Measurements from ENCODE around the gene LEP.

LEP gene
- 0 reads per million in 2 donors for total RNA-seq

DNA sequence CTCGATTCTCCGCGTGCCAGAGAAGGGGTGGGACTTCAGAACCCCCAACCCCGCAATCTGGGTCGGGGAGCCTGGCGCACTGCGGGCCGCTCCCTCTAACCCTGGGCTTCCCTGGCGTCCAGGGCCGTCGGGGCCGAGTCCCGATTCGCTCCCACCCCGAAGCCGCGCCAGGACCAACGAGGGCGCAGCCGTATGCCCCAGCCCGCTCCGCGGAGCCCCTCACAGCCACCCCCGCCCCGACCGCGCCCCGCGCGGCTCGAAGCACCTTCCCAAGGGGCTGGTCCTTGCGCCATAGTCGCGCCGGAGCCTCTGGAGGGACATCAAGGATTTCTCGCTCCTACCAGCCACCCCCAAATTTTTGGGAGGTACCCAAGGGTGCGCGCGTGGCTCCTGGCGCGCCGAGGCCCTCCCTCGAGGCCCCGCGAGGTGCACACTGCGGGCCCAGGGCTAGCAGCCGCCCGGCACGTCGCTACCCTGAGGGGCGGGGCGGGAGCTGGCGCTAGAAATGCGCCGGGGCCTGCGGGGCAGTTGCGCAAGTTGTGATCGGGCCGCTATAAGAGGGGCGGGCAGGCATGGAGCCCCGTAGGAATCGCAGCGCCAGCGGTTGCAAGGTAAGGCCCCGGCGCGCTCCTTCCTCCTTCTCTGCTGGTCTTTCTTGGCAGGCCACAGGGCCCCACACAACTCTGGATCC is at the start of gene LEP:
Gene LEP (plus strand): TSS at position 583 of the 691 bp plus-strand sequence. CDS start 10,741 bp downstream, outside the sequence.
- no peak for DNase-seq

DNA sequence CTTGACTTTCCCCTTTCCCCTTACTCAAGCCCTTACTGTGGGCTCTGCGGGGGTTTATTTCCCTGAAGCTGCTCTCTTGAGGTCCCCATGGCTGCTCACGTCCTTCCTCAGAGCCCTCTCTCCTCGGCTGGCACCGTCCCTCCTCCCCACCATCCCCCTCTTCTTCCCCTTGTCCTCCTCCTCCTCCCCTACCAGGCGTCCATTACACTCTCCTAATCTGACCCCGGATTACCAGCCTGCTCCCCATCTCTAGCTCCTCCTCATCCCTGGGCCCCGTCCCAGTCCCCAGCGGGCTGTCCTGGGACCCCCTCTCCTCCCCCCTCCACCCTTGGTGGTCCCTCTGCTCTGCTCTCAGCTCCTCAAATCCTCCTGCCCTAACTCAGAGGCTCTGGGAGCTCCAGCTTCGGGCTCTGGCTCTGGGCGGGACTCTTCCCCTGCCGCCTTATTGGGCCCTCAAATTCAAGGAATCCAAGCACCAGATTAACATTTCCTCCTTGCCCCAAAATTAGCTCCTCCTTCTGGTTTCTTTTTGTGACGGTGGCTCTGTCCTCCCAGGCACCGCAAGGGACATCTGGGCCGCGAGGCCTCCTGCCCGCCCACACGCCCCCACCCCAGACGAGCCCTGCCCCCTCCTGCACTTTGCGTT is 48.5 kb upstream of the LEP start:
- no peak for DNase-seq

DNA sequence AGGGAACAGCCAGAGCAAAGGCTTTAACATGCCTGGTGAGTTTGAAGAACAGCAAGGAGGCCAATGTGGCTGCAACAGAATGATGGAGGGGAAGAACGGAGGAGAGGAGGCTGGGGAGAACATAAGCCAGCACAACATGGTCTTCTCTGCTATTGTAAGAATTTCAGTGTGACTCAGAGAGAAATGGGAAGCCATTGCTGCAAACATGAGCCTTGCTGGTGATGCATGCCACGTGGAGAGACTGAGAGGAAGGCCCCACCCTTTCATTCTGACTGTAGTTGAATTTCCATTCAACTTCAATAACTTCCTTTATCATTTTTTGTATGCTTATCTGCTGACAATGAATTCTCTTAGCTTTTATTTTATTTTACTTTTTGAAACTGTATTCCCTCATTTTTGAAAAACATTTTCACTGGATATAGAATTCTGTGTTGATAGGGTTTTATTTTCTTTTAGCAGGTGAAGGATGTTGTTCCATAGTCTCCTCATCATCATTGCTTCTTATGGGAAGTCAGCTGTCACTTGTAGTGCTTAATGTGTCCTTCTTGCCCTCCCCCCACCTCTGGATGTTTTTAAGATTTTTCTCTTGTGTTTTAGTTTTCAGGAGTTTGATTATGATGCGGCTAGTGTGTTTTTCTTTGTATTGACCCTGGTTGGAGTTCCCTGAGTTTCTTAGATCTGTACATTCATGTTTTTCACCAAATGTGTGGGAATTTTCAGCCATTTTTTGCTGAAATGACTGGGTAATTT is 46.4 kb upstream of the LEP start:
- no peak for DNase-seq

DNA sequence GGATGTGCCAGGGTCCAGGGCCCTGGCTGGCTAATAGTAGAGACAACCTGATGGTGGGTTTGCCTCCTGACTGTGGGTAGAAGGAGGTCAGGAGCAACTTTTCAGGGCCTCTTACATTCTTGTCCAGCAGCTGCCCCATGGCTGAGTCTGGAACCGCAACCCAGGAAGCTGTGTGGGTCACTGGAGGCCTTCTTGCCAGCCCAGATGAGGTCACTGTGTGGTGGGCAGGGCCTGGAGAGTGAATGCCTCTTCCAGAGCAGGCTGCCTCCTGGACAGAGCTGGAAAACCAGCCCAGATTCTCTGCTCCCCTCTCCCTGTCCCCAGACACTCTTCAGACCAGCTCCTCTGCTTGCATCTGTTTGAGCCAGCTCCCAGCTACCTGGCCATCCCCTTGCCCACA is 43.5 kb upstream of the LEP start:
- no peak for DNase-seq

DNA sequence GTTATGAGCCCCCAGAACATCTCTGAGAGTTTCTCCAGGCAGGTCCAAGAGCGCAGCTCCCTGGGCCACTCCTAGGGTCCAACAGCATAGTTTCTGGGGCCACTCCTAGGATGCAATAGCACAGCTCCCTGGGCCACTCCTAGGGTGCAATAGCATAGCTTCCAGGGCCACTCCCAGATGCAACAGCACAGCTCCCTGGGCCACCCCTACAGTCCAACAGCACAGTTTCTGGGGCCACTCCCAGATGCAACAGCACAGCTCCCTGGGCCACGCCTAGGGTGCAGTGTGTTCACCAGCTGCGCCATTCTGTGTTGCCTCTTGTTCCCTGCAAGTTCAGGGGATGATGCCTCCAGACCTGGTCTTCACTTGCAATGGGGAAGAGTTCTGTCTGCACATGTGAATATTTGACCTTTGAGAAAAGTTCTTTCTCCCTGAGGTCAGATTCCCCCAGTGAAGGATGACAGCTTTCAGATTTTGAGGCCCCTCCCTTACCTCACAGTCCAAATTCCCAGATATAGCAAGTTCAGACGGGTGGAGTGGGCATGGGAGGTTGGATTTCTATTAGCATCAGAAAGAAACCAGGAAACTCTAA is 43.0 kb upstream of the LEP start:
- DNase-seq = no peak

DNA sequence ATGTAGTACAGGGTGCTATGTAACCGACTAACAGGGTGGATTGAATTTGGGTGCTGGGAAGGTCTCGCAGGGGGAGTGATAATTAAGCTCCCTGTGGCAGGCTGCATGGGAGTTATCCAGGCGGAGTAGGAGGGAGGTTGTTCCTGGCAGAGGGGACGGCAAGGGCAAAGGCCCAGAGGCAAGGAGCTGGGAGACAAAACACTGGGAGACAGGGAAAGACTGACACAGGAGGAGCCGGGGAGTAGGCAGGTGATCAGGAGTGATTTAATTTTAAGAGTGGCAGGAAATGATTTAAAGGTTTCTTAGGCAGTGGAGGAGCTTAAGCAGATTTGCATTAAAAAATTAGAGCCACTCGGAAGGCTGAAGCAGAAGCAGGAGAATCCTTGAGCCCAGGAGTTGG is 40.7 kb upstream of the LEP start:
- DNase-seq = no peak

DNA sequence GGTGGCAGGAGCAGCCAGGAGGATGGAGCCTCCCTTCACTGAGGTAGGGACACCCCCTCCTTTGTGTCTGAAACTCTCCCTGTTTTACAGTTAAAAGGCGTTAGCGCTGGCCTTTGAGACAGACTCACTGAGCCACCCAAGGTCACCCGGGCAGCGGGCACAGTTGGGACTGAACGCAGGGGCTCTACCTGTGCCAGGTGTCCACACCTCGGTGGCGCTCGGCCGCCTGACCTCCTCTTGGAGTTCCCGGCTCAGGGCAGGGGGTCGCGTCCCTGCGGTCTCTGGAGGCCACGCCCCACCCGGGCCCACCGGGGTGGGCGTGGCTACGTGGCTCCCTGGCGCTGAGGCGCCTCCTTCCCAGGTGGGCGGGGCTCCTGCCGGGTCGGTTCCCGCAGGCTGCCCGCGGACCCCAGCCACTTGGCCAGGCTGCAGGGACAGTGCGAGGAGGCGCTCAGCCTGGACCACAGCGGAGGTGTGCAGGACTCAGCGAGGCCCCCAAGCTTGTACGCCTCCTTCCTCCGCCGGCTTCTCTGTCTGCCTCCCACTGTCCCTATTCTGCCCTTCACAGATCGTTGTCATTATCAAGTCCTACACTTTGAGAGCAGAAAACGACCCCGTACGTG is 39.9 kb upstream of the LEP start:
- no peak for DNase-seq

DNA sequence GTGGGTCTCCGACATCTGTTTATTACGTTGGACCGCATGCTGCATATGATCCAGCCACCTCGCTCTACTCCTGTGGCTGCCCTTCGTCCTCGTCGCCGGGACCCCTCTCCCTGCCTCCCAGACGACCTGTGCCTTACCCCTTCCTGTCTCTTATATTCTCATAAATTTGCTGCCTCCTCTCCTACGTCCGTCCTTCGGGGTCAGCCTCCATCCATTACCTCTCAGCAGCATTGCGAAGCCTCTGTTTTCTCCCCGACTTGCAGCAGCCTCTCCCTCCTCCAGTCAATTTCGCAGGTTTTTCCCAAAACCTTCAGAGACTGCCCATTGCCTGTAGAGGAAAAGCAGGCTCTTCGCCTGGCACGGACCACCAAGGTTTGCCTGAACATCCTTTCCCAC is 39.4 kb upstream of the LEP start:
- DNase-seq = no peak

DNA sequence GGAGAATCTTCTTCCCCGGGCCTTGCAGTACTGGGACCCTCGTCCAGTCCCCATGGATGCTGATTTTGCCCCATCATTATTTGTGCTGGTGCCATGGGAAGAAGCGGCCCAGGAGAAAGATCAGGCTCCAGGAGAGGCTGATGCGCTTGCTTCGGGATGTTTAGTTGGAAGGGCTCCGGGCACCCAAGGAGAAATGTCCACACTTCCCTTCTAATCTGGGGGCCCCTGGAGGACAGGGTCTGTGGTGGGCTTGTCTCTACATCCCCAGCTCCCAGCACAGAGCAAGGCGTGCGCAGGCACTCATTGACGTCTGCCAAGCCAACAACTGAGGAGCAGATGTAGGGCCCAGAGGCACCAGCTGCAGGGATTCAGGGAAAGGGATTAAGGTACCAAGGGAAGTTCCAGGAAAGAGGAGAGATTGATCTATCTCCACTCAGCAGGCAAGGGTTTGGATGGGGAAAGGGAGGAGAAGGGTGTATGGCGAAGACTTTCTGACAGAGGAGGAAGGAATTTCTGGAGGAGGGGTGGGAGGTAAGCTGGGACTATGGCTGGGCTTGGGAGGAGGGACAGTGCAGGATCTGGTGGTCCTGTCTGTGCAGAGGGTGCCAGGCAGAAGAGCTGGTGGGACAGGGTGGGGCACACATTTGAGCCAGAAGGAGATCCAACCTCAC is 38.7 kb upstream of the LEP start:
- no peak for DNase-seq

DNA sequence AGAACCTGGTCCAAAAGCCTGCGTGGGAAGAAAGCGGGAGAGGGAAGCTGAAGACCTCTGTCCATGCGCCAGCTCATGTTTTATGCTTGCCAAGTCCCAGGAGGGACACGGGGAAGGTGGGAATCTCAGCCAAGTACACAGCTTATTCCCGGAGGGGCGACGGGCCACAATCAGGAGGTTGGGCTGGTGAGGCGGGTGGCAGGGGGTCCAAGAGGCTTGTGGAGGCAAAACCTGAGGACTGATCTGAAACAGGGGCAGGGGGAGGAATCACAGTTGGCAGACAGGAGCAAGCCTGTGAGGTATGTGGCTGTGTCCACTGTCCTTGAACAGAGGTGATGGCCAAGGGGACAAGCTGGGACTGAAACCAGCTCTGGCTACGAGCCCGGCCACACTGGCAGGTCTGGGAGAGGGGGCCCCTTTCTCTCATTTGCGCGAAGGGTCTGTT is 38.0 kb upstream of the LEP start:
- DNase-seq = no peak

DNA sequence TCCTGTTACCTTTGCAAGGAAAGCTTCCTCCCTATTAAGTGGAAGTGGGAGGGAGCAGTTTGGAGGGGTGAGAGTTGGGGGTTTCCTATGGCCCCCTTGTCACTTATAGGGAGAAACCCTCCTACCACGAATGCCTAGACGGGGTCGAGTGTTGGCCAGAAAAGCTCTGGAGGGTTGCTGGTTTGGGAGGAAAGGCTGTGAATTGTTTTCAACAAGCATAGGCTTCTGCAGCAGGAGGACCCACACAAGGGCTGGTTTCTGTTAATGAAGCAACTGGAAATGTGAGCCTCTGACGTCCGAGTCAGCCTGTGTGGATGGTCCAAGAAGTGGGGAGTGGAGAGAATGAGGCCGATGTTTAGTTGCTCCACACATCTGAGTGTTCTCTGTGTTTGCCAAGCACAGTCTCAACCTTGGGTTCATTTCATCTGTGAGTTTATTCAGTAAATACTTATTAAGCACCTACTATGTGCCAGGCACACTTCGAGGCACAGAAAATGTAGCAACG is 37.3 kb upstream of the LEP start:
- no peak for DNase-seq

DNA sequence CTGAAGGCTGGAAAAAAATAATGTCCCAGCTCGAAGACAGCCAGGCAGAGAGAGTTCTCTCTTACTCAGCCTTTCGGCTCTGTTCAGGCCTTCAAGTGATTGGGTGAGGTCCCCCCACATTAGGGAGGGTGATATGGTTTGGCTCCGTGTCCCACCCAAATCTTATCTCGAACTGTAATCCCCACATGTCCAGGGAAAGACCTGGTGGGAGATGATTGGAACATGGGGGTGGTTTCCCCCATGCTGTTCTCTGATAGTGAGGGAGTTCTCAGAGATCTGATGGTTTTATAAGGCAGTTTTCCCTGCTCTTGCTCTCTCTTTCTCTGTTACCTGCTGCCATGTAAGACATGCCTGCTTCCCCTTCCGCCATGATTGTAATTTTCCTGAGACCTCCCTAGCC is 36.6 kb upstream of the LEP start:
- DNase-seq = no peak

DNA sequence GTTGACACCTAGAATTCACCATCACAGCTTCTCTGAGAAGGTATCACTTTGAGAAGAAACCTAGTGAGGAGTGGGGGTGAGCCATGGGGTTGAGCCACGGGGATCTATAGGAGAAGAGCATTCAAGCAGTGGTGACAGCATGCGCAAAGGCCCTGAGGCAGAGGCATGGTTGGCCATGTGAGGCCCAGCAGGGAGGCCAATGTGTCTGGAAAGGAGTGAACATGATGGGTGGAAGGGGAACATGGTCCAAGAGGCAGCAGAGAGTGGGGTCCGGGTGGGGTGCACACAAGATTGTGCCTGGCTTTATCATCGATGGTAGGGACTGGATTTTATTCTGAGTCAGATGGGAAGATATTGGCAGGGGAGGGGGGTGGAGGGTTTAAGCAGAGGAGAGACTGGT is 36.0 kb upstream of the LEP start:
- no peak for DNase-seq

DNA sequence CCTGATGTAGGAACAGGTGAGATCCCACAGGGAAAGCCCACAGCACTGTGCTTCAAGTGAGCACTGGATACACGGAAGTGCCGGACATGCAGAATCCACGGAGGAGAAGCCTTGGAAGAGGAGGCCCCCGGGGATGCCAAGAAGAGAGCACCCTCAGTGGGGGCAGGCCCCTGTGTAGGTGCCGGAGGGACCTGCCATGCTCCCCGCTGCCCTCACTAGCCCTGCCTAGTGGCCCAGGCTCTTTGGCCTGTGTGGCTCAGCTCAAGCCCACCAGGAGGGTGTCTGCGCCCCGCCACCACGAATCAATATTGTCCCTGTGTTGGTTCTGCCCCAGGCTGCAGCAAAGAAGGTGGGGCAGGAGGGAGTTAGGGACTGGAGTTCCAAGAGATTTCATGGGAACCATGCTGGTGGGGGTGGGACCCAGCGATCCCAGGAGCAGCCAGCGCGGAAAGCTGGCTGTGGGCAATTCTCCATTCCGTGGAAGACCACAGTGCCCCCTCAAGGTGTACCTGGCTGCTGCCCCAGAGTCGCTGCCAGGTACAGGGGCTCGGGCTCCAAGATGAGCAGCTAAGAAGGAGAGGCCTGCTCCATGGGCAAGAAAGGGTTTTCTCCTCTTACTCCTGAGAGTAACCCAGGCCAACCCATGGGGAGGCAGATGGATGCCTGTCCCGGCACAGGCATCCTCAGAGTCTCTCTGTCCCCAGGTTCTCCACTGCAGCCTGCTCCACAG is 34.9 kb upstream of the LEP start:
- no peak for DNase-seq

DNA sequence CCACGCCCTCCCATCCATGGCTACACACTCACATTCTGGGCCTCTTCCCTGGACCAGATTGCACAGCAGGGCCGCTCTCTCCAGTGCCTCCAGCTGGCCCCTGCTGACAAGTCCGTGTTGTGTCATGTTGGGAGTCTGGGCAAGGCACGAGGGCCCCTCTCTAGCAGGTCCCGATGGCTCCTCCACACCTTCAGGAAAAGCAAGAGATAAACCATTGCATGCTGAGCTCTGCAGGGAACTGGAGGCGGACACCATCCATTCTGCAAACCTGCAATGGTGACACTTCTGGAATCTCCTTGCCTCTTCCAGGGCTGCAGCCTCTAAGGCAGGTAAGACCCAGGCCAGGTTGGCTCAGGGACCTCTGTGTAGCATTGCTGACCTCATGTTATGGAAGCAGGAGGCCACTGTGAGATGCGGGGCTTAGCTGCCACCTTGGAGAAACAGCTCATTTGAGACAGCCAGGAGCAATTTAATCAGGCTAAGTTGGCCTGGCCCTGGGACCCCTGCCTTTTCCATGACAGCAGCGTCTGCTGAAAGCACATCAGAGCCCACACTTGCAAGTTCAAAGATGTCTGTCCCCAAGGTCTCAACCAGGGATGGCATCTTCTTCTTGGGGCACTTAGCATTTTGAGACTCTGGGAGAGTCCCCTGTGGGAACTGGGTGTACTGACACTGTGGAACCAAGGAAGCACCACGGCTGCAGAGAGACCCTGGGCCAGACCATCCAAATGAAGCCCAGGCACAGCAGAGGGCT is 34.2 kb upstream of the LEP start:
- no peak for DNase-seq

DNA sequence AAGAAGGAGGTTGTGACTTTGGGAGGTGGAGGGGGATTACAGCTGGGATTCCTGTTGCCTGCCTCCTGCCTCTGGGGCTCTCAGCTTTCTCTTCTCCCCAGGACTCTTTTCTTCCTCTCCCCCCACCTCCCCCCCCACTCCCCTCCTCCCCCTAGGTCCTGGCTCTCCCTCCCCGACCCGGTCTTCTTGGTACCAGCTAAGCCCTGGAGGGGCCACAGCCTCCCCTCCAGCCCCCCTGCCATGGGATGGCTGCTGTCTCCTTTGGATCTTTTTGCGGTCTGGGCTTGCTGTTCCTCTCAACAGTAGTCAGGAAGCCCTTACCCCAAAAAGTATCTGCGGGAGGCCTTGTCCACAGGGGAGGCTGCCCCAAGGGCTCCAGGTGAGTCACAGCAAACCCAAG is 33.5 kb upstream of the LEP start:
- DNase-seq = no peak

DNA sequence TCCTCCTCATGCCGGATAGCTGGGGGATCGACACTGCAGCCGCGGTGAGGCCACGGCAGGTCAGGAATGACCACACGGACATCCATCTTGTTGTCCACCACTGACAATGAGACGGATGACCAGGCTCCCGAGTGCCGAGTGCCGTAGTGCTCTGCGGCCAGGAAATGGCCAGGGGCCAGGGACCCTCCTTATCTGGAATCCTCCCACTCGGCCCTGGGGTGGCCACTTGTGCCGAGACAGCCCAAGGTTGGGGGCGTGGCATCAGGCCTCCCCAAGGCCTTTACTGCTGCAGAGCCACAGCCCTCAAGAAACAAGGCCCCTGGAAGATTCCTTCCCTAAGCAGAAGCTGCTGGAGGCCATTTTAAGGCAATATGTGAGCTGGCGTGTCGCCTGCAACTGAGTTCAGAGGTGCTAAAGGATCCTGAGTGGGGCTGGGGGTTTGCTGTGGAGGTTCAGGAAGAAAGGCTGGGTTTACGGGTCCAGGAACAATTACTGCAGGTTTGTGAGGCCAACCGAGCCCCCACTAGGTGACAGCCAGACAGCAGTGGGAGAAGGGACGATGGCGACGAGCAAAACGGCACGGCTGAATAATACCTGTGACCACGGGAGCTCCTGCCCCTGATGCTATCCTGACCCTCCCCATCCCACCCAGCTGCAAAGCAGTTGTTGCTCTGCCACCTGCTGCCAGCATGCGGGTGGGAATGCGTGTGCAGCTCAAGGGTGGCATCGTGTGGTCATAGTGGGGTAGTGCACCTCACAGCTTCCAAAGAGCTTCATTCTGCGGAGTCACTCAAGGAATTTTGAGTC is 31.6 kb upstream of the LEP start:
- peak; percentile 21 to 68 (median 51) for DNase-seq

DNA sequence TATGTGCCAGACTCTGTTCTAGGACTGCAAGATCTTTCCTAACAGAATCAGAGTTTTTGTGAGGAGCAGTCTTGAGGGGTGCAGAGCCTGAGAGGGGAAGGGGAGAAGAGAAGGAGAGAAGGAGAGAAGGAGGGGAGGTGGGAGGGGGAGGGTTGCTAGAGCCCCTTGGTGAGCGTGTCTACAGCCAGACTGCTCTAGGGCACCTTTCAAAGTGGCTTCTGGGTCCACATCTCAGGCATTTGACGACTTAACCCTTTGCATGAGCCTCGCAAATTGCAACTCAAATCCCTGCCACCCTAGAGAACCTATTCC is 31.1 kb upstream of the LEP start:
- DNase-seq = no peak

DNA sequence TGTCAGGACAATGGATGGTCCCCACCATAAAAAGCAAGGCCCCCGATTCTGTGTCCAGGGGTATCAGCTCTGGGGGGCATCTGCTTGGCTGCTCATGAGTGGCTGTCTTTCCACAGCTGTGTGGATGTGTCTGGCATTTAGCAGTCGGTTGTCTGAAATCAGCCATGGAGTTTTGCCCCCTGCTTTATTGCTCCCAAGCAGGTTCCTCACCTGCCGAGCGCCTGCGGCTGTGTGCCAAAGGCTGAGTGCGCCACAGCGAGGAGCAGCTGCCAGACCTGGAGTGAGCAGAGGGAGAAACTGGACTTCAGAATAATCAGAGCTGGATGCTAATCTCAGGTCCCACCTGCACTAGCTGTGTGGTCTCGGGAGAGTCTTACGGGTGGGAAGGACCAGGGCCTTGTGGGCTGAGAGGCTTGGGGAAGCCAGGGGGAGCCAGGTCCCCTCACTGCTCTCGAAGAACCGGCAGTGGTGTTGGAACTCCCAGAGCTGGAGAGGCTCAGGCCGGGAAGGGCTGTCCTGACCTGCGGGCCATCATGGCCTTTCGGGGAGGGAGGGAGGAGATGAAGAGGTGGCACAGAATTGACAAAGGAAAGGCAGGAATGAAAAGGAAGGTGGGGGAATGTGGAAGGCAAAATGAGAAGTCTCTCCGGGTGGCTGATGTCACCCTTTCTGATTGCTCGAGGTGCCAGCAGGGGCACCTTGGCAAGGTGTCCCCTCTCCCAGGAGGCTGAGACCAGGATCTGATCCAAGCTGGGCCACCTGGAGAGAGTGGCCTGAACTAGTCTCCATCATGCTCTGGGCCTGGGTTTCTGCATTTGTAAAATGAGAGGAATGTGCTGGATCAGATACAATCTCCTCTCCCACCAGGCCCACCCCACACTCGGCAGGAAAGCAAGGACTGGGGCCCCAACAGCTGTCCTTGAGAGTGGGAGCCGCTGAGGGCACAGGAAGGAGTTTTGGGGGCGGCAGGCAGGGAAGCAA is 30.2 kb upstream of the LEP start:
- no peak for DNase-seq
